Medulla oblongata (tissue), 1 donor: ENCODE results near the gene VWA2.

Source experiments
- DNase-seq: peaks from one replicate; pipeline ENCODE4 v3.0.0-alpha.2; 2015; ENCODE audit errors: extremely low spot score

The VWA2 gene

GRCh38 chr10:114297136-114297705, 58.2 kb downstream of the VWA2 start:
- no peak for DNase-seq

GRCh38 chr10:114300036-114300645, 61.1 kb downstream of the VWA2 start:
- DNase-seq: no peak

- no peak for DNase-seq
These were observed 62.1 kb downstream of the VWA2 start for GRCh38 chr10:114301177-114301576.

- DNase-seq: peak; percentile 51
These were observed 63.1 kb downstream of the VWA2 start for GRCh38 chr10:114301951-114302710.

GRCh38 chr10:114303556-114303955, 64.5 kb downstream of the VWA2 start:
- DNase-seq: no peak

GRCh38 chr10:114304017-114304570, 65.0 kb downstream of the VWA2 start:
- DNase-seq: peak; percentile 95

- peak; percentile 21 for DNase-seq
These were observed 65.7 kb downstream of the VWA2 start for GRCh38 chr10:114304571-114305421.

- DNase-seq: no peak
These were observed 66.5 kb downstream of the VWA2 start for GRCh38 chr10:114305521-114305925.

GRCh38 chr10:114306116-114306973, 67.3 kb downstream of the VWA2 start:
- no peak for DNase-seq

- DNase-seq: no peak
These were observed 68.7 kb downstream of the VWA2 start for GRCh38 chr10:114307731-114308130.

GRCh38 chr10:114308531-114309363, 69.7 kb downstream of the VWA2 start:
- DNase-seq: peak; percentile 66

GRCh38 chr10:114309364-114309651, 70.3 kb downstream of the VWA2 start:
- no peak for DNase-seq

GRCh38 chr10:114310346-114310745, 71.3 kb downstream of the VWA2 start:
- DNase-seq: no peak

GRCh38 chr10:114311023-114311422, 72.0 kb downstream of the VWA2 start:
- no peak for DNase-seq

- no peak for DNase-seq
These were observed 72.6 kb downstream of the VWA2 start for GRCh38 chr10:114311496-114312209.

- no peak for DNase-seq
These were observed 74.1 kb downstream of the VWA2 start for GRCh38 chr10:114313139-114313538.

GRCh38 chr10:114313866-114314265, 74.8 kb downstream of the VWA2 start:
- no peak for DNase-seq

GRCh38 chr10:114315566-114316420, 76.7 kb downstream of the VWA2 start:
- DNase-seq: no peak

- DNase-seq: no peak
These were observed 77.7 kb downstream of the VWA2 start for GRCh38 chr10:114316744-114317143.
